Lower leg skin (tissue), 4 donors: ENCODE measurements around the gene TOX2. TPM values are rescaled to one million over a fixed set of nuclear protein-coding genes. Genes with fewer than 3 reads are reported as not detected.
A peak's percentile ranks its signal among the peaks of the same experiment; 100 is the strongest.

Experiments
- DNase-seq, 2 donors: peaks; one replicate each; pipeline ENCODE4 v3.0.0-alpha.2; 2019; ENCODE audit warnings: low spot score in 2 of 2
- H3K4me3 ChIP-seq: fragments of 200-600 bp; sonication (generic); 2 replicates; pipeline ENCODE4 v1.5.1; 2017; ENCODE audit warnings: mild to moderate bottlenecking, low read depth; ENCODE audit not compliant: poor library complexity, severe bottlenecking
- POLR2A ChIP-seq, 2 donors: fragments of 450-650 bp; IDR thresholded peaks; one replicate each; pipeline ENCODE4 v1.6.1; 2016 to 2017; ENCODE audit warnings: antibody characterized with exemption in 2 of 2, mild to moderate bottlenecking in 1 of 2, moderate library complexity in 1 of 2
- WGBS, 2 donors: methylation state at CpG; one replicate each; pipeline ENCODE4 v1.1.5; 2018; 5-methylcytosine and 5-hydroxymethylcytosine counted together
- intact Hi-C: fragments of 100-400 bp; cut with DNase I; formaldehyde crosslinking; loops from one replicate; pipeline ENCODE4 v1.15.0; 2023; ENCODE audit warnings: low total_unique reads
- total RNA-seq, 4 donors: library from RNA; depleted of rRNA; stranded (reverse); fragments of >200 nt; gene quantifications; one replicate each; pipeline ENCODE4 v1.1.0, GENCODE V29; 2016
- TF ChIP-seq, protein P1 (sequence below), 3 donors: fragments of 450-650 bp; IDR thresholded peaks; one replicate each; pipeline ENCODE4 v1.5.1; 2016; ENCODE audit warnings: antibody characterized with exemption in 3 of 3, mild to moderate bottlenecking in 3 of 3, moderate library complexity in 2 of 3

Gene TOX2
- total RNA-seq, 4 donors from 2014 or later, result 1.8 to 5.2 (median 1.9) TPM

DNA sequence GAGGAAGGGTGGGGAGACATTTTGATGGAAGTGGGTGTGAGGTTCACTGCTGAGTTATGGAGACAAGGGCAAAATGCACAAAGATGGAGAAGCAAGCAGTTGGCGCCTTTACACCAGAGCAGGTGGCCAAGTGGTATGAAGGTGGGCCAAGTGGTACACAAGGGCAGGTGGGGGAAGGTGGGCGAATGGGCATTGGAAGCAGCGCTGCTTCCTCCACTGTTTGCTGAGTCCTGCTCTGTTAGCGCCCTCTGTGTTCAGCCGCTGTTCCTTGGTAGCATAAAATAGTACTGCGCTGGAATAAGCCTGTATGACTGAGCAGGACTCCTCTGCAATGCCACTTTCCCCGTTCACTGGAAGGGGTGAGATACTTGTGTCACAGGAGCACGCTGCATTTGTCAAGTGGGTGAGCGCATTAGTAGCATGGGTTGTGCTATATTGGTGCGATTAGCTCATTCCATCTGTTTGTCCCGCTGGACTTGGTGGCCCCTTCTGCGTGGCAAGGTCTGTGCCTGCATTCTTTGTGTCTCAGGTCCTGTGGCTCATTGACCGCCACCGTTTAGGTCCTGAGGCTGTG is 116.4 kb downstream of the TOX2 start:
- WGBS, 2 donors, result 94% methylated on average over 14 of the region's 14 CpGs

DNA sequence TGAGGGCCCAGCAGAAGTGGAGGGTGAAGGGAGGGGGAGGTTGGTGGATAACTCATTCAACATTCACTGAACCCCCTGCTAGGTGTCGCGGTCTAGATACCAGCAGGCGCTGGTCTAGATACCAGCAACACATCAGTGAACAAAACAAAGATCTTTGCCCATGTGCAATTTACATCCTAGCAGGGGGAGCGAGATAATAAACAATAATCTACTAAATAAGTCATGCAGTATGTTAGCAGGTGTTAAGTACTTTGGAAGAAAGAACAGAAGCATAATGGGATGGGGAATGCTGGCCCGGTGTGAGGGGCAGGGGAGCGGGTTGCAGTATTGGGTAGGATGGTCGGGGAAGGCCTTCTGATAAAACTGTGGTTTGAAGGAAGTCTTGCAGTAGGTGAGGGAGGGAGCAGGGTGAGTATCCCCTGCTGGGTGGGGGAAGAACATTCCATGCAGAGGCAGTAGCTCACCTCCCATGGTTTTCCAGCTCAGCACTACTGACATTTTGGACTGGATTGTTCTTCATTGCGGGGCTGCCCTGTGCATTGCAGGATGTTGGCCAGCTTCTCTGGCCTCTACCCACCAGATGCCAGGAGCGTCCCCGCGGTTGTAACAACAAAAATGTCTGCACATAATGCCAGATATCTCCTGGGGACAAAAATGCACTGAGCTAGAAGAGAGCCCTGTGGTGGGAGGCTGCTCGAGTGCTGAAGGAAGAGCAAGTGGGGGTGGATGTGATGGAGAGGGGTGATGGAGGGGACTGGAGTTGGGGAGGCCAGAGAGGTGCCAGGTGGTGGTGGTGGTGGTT is 117.3 kb downstream of the TOX2 start:
- 75 to 77% methylated on average over 12 of the region's 12 CpGs for WGBS, 2 donors
- intact Hi-C loops, result no loop called here
- TF ChIP-seq POLR2A (IDR thresholded peaks at IDR 0.05), result no peak
- TF ChIP-seq, protein P1, sequence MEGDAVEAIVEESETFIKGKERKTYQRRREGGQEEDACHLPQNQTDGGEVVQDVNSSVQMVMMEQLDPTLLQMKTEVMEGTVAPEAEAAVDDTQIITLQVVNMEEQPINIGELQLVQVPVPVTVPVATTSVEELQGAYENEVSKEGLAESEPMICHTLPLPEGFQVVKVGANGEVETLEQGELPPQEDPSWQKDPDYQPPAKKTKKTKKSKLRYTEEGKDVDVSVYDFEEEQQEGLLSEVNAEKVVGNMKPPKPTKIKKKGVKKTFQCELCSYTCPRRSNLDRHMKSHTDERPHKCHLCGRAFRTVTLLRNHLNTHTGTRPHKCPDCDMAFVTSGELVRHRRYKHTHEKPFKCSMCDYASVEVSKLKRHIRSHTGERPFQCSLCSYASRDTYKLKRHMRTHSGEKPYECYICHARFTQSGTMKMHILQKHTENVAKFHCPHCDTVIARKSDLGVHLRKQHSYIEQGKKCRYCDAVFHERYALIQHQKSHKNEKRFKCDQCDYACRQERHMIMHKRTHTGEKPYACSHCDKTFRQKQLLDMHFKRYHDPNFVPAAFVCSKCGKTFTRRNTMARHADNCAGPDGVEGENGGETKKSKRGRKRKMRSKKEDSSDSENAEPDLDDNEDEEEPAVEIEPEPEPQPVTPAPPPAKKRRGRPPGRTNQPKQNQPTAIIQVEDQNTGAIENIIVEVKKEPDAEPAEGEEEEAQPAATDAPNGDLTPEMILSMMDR (IDR thresholded peaks at IDR 0.05), result no peak
- no peak overlapping the region for H3K4me3 ChIP-seq
- peak in 1 of 2 donors; percentile 58 for DNase-seq

More for the DNA sequence above, 116.4 kb downstream of the TOX2 start:
- H3K4me3 ChIP-seq, result no peak overlapping the region
- intact Hi-C loops, result no loop called here
- DNase-seq, result peak in 1 of 2 donors; percentile 61
- TF ChIP-seq, protein P1 (IDR thresholded peaks at IDR 0.05), result no peak
- no peak for TF ChIP-seq POLR2A (IDR thresholded peaks at IDR 0.05)

DNA sequence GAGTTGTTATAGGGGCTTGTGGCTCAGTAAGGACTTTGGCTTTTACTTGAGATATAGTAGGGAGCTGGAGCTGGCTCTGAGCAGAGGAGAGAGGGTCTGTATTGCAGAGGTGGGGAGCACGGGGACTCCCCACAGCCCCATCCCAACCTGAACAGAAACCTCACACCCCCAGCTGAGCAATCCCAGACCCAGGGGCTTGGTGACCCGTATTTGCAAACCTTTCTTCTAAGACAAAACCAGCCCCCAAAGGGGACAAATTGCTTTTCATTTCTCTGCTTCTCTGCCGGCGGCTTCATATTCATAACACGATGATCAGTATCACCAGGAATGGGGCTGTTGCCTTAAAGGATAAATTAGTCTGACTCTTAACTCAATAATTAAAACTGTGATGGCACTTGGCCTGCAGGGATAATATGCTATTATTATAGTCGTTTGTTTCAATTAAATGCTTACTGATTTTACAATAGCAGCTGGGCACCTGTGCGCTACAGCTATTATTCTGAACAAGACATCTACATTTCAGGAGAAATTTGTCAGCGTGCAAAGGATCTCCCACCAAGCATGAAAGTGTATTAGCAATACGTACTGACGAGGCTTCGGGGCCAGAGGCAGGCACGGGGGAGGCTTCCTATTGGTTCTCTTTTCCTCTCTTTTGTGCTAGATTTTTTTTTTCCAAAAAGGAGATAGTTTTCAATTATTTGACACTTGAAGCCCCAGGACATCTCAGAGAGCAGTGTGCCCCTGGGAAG is 118.1 kb downstream of the TOX2 start:
- no peak overlapping the region for H3K4me3 ChIP-seq
- peak in 1 of 2 donors; percentile 57 for DNase-seq
- intact Hi-C loops, result no loop called here
- no peak for TF ChIP-seq POLR2A (IDR thresholded peaks at IDR 0.05)
- TF ChIP-seq, protein P1 (IDR thresholded peaks at IDR 0.05), result no peak
- 73 to 78% methylated on average over 12 of the region's 12 CpGs for WGBS, 2 donors

DNA sequence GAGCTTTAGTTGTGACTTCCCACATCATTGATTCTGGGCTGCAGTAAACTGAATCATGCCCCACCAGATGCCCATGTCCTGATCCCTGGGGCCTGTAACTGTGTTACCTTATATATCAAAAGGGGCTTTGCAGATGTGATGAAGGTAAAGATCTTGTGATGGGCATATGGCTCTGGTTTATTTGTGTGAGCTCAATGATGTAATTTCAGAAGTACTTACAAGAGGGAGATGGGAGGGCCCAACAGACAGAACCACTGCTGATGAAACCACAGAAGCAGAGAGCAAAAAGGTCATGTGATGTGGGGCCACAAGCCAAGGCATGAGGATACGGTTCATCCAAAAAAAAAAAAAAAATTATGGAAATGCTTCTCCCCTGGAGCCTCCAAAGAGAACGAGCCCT is 118.7 kb downstream of the TOX2 start:
- 8 to 25% methylated on average over 2 of the region's 2 CpGs for WGBS, 2 donors
- H3K4me3 ChIP-seq, result no peak overlapping the region
- intact Hi-C loops, result no loop called here
- DNase-seq, result no peak
- no peak for TF ChIP-seq POLR2A (IDR thresholded peaks at IDR 0.05)
- TF ChIP-seq, protein P1 (IDR thresholded peaks at IDR 0.05), result no peak

DNA sequence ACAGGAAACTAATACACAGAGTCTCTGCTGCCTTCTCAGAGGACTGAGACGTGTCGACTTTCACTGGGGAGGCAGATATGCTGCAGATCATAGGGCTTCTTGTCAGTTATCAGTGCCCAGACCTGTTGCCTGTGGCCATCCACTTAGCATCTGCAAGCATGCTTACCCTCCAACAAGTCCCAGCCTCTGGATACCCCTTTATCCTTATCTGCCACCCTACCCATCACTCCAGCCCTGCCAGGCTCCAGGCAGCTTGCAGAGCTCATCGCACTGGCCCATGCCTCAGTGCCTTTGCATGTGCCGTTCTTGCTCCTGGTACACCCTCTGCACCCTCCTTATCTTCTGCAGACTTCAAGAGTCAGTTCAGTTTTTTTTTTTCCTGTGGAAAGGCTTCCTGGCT is 119.2 kb downstream of the TOX2 start:
- intact Hi-C loops, result no loop called here
- DNase-seq, result peak in 1 of 2 donors; percentile 57
- no peak overlapping the region for H3K4me3 ChIP-seq
- TF ChIP-seq, protein P1 (IDR thresholded peaks at IDR 0.05), result no peak
- no peak for TF ChIP-seq POLR2A (IDR thresholded peaks at IDR 0.05)
- 72 to 77% methylated on average over 4 of the region's 4 CpGs for WGBS, 2 donors
